NOMO-1 treated with dmso at 0.1 percent for 144 hours (cell line): ENCODE results near the gene GNB2.
"Not testable (repeated sequence)": the region's sequence is repeated elsewhere in the genome, so short reads cannot be mapped to it uniquely, and the experiment has no call there.

Source experiments
- DNase-seq: peaks from one replicate; lab custom pipeline; 2025; ENCODE audit not compliant: unreplicated experiment; lab: John Stamatoyannopoulos, UW

GNB2 gene

GRCh38 chr7:100723732-100724275 lies 50.3 kb downstream of the GNB2 start:
- DNase-seq: no peak

- DNase-seq: not testable (repeated sequence)
Observed at GRCh38 chr7:100724364-100724763, 50.8 kb downstream of the GNB2 start.

GRCh38 chr7:100726996-100727761 lies 53.6 kb downstream of the GNB2 start:
- no peak for DNase-seq

DNA sequence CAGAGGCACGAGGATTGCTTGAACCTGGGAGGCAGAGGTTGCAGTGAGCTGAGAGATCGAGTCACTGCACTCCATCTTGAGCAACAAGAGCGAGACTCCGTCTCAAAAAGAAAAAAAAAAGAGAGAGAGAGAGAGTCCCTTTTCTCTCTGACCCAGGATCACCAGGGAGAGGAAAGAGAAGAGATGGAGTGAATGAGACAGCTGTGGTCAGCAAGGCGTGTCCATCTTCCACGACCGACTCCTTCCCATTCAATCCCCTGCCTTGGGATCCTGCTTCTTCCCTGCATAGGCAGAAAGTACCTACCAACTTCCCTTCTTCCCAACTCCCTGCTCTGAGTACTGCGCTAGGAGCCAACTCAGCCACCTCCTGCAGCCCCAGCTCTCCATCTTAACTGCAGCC lies 54.7 kb downstream of the GNB2 start:
- DNase-seq: no peak
